GM12878 (cell line): ENCODE measurements around the gene CEP76. TPM values are rescaled to one million over a fixed set of nuclear protein-coding genes. Genes with fewer than 3 reads are reported as not detected.

Experiments used
- ATAC-seq: fragments of 200-7000 bp; cut with Tn5 transposase; 3 replicates; pipeline ENCODE4 v1.9.1; 2020; ENCODE audit warnings: mild to moderate bottlenecking, moderate library complexity
- BruUV-seq: library from RNA; stranded (reverse); fragments of 400-500 nt; replicated peaks from 2 replicates; lab custom pipeline; 2021; lab: Mats Ljungman, UMichigan
- CTCF ChIA-PET: fragments of 300-600 bp; sonication (Branson Sonifier 250); formaldehyde crosslinking; extraction: SDS; loops from one replicate; lab custom pipeline; 2021; ENCODE audit warnings: inconsistent platforms; lab: Yijun Ruan, JAX
- POLR2A ChIA-PET: fragments of 350-600 bp; formaldehyde crosslinking; extraction: SDS; loops from one replicate; lab custom pipeline; 2021; ENCODE audit warnings: inconsistent platforms; lab: Charles Lee
- RAD21 ChIA-PET: fragments of 300-600 bp; sonication (Branson Sonifier 250); formaldehyde crosslinking; loops from one replicate; lab custom pipeline; 2023; ENCODE audit warnings: antibody characterized with exemption; ENCODE audit not compliant: unreplicated experiment; lab: Charles Lee
- SMC1A ChIA-PET: fragments of 300-600 bp; sonication (Branson Sonifier 250); formaldehyde crosslinking; loops from one replicate; lab custom pipeline; 2023; ENCODE audit not compliant: unreplicated experiment, uncharacterized antibody; lab: Charles Lee
- DNase-seq: peaks from one replicate; pipeline ENCODE4 v3.0.0-alpha.2; 2011; ENCODE audit warnings: low read depth, low spot score
- FAIRE-seq: peaks from 3 replicates; lab custom pipeline; 2011; peaks lifted over from hg19 to GRCh38; lab: Jason Lieb, UNC
- H2AFZ ChIP-seq: 2 replicates; pipeline ENCODE4 v1.6.0; 2011; ENCODE audit warnings: low read depth, low read length, control low read depth; ENCODE audit not compliant: control insufficient read depth
- H3K27ac ChIP-seq: 2 replicates; pipeline ENCODE4 v1.5.1; 2011; ENCODE audit warnings: control low read depth; ENCODE audit not compliant: control insufficient read depth, insufficient read depth
- H3K27me3 ChIP-seq, 2 experiments: replicated peaks in 1 of 2; 2 replicates each; pipeline versions ENCODE4 v1.6.0 to v1.6.1; 2011; ENCODE audit warnings: low read length in 1 of 2; ENCODE audit not compliant: control insufficient read depth in 2 of 2, insufficient read depth in 2 of 2
- H3K36me3 ChIP-seq, 2 experiments: 2 replicates each; pipeline ENCODE4 v1.5.1; 2011; ENCODE audit warnings: low read length in 1 of 2; ENCODE audit not compliant: control insufficient read depth in 2 of 2, insufficient read depth in 2 of 2
- H3K4me1 ChIP-seq: 2 replicates; pipeline ENCODE4 v1.6.1; 2011; ENCODE audit warnings: mild to moderate bottlenecking, low read length, moderate library complexity, mixed read lengths; ENCODE audit not compliant: control insufficient read depth, insufficient read depth
- H3K4me2 ChIP-seq: 2 replicates; pipeline ENCODE4 v1.6.0; 2011; ENCODE audit warnings: control low read depth; ENCODE audit not compliant: control insufficient read depth, insufficient read depth
- H3K4me3 ChIP-seq: fragments of 200-600 bp; sonication (generic); 2 replicates; pipeline ENCODE4 v1.5.1; 2016
- H3K79me2 ChIP-seq: 2 replicates; pipeline ENCODE4 v1.6.0; 2011; ENCODE audit warnings: low read length; ENCODE audit not compliant: control insufficient read depth, insufficient read depth
- H3K9ac ChIP-seq: 2 replicates; pipeline ENCODE4 v1.8.0; 2011; ENCODE audit warnings: low read length, control low read depth, mixed read lengths; ENCODE audit not compliant: control insufficient read depth, insufficient read depth
- H3K9me3 ChIP-seq: replicated peaks from 3 replicates; pipeline ENCODE4 v1.5.1; 2011; ENCODE audit warnings: mild to moderate bottlenecking, low read length; ENCODE audit not compliant: control insufficient read depth, insufficient read depth
- H4K20me1 ChIP-seq: 2 replicates; pipeline ENCODE4 v1.6.0; 2011; ENCODE audit not compliant: control insufficient read depth, insufficient read depth
- BRCA1 ChIP-seq: IDR thresholded peaks from 2 replicates; pipeline ENCODE4 v1.6.1; 2011; ENCODE audit warnings: low read depth, low read length, improper control_type of control experiment
- CHD4 ChIP-seq: fragments of 200-600 bp; sonication (generic); IDR thresholded peaks from 2 replicates; pipeline ENCODE4 v1.6.1; 2016; ENCODE audit warnings: mild to moderate bottlenecking
- EP300 ChIP-seq, 2 experiments: fragments of 150-350 bp in 1 of 2; IDR thresholded peaks; 2 replicates each; pipeline ENCODE4 v1.6.1; 2011 to 2012; ENCODE audit warnings: low read depth in 2 of 2, low read length in 2 of 2, borderline replicate concordance in 1 of 2, improper control_type of control experiment in 1 of 2, inconsistent platforms in 1 of 2; ENCODE audit not compliant: control insufficient read depth in 1 of 2
- IRF4 ChIP-seq: IDR thresholded peaks from 2 replicates; pipeline ENCODE4 v1.6.1; 2011; ENCODE audit warnings: low read depth, low read length
- NBN ChIP-seq: fragments of 450-650 bp; IDR thresholded peaks from 2 replicates; pipeline ENCODE4 v1.6.1; 2016
- NFIC ChIP-seq: IDR thresholded peaks from 2 replicates; pipeline ENCODE4 v1.6.1; 2012; ENCODE audit warnings: low read depth, mild to moderate bottlenecking, inconsistent platforms, low read length, moderate library complexity
- NR2F1 ChIP-seq: fragments of 450-650 bp; conservative IDR thresholded peaks from 2 replicates; pipeline ENCODE4 v1.6.1; 2017; ENCODE audit warnings: mild to moderate bottlenecking
- PAX8 ChIP-seq: fragments of 450-650 bp; IDR thresholded peaks from 2 replicates; pipeline ENCODE4 v1.6.1; 2017; ENCODE audit warnings: mild to moderate bottlenecking, moderate library complexity
- RAD51 ChIP-seq: fragments of 450-650 bp; IDR thresholded peaks from 2 replicates; pipeline ENCODE4 v1.6.1; 2016; ENCODE audit warnings: moderate library complexity, mild to moderate bottlenecking, inconsistent platforms
- RELA ChIP-seq: fragments of 450-650 bp; IDR thresholded peaks from 2 replicates; pipeline ENCODE4 v1.8.0; 2014; ENCODE audit warnings: borderline replicate concordance; ENCODE audit not compliant: partially characterized antibody
- SIN3A ChIP-seq: IDR thresholded peaks from 2 replicates; pipeline ENCODE4 v1.6.1; 2012; ENCODE audit warnings: low read depth, low read length, improper control_type of control experiment
- USF1 ChIP-seq: IDR thresholded peaks from 2 replicates; pipeline ENCODE4 v1.6.1; 2011; ENCODE audit warnings: borderline replicate concordance, low read depth, mild to moderate bottlenecking, moderate library complexity, mixed read lengths, low read length; ENCODE audit not compliant: insufficient read depth; ENCODE audit errors: extremely low read length
- YBX1 ChIP-seq: fragments of 450-650 bp; IDR thresholded peaks from 2 replicates; pipeline ENCODE4 v1.6.1; 2016; ENCODE audit warnings: antibody characterized with exemption
- ZBTB40 ChIP-seq: fragments of 450-650 bp; IDR thresholded peaks from 2 replicates; pipeline ENCODE4 v1.6.1; 2016; ENCODE audit warnings: mild to moderate bottlenecking, moderate library complexity, borderline replicate concordance
- ZSCAN29 ChIP-seq: fragments of 450-650 bp; IDR thresholded peaks from 2 replicates; pipeline ENCODE4 v1.6.1; 2017; ENCODE audit warnings: mild to moderate bottlenecking, moderate library complexity
- WGBS: methylation state at CpG from one replicate; pipeline ENCODE4 v1.1.6; 2016; ENCODE audit warnings: low lambda C conversion rate; ENCODE audit not compliant: insufficient replicate concordance, insufficient coverage; ENCODE audit errors: missing lambda C conversion rate; 5-methylcytosine and 5-hydroxymethylcytosine counted together
- in situ Hi-C: fragments of 300-500 bp; cut with MboI; formaldehyde crosslinking; loops from 9 replicates; pipeline ENCODE4 v1.14.3; 2018; ENCODE audit warnings: mixed read lengths
- intact Hi-C: fragments of 100-400 bp; cut with micrococcal nuclease; formaldehyde crosslinking; loops from one replicate; pipeline ENCODE4 v1.14.2; 2022; ENCODE audit not compliant: unreplicated experiment
- polyA plus RNA-seq, 11 experiments: library from polyadenylated mRNA; depleted of rRNA in 4 of 11; unstranded in 6 of 11; stranded (reverse) in 5 of 11; fragments of >200 nt; fragmentation: Nextera tagmentation in 4 of 11; fragmentation: Illumina TruSeq in 1 of 11; extraction: Ambion mirVana in 4 of 11; extraction: Trizol in 1 of 11; gene quantifications; 1 replicate in 1 of 11; 2 replicates in 10 of 11; pipeline versions ENCODE4 v1.2.1 to v1.2.3, GENCODE V29; 2011 to 2016; ENCODE audit warnings: inconsistent platforms in 2 of 11, missing spikeins in 2 of 11, low read depth in 1 of 11
- total RNA-seq, 4 experiments: library from RNA; depleted of rRNA in 3 of 4; stranded (reverse); fragments of >200 nt in 3 of 4; fragmentation: Illumina TruSeq in 1 of 4; extraction: Trizol in 1 of 4; gene quantifications; 2 replicates each; pipeline versions ENCODE4 v1.2.1 to v1.2.3, GENCODE V29; 2013 to 2021
- TF ChIP-seq, protein P1 (sequence below): fragments of 450-650 bp; IDR thresholded peaks from 2 replicates; pipeline ENCODE4 v1.6.1; 2017; ENCODE audit warnings: mild to moderate bottlenecking, low read depth, inconsistent platforms; ENCODE audit not compliant: poor library complexity, severe bottlenecking

Gene CEP76
- total and polyA plus RNA-seq, 10 of the 15 experiments (the other 5 are each of a cell fraction or from before 2014, with no cell fraction given) = 3.9 to 14.9 (median 13.2) TPM

DNA sequence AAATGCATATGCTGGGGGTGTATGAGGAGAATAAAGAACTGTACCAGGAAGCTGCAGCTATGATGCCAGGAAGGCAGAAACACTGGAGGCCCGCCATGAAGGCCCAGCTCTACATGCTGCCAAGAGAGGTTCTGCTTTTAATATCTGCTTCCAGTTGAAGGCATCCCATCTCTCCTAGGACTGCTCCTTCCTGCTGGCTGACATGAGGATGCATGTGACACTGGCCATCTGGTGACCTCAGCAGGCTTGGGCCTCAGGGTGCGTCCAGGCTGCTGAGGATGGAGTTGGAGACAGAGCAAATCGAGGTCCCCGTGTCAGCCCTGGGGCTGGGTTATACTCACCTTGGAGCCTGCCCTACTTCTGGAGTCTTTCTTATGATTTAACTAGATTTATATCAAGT lies 49.4 kb upstream of the CEP76 start (continued):
- TF ChIP-seq USF1 (no peak), BRCA1 (no peak)
- TF ChIP-seq, all 136 proteins: peak for 0

GRCh38 chr18:12751503-12751884 lies 49.0 kb upstream of the CEP76 start:
- in situ Hi-C loops = no loop called here
- Histone ChIP-seq H3K27ac (no peak overlapping the region), H3K4me1 (peaks cover 10% of the 10 kb centered on the region), H2AFZ (no peak overlapping the region), H3K36me3 (no peaks in the 10 kb centered on the region), H3K4me3 (no peak overlapping the region), H3K27me3 (no peaks in the 10 kb centered on the region), H3K9me3 (no peaks in the 10 kb centered on the region), H3K4me2 (no peak overlapping the region), H4K20me1 (no peaks in the 10 kb centered on the region), H3K9ac (no peak overlapping the region), H3K79me2 (no peaks in the 10 kb centered on the region)
- BruUV-seq = no TSS peak
- RAD21 ChIA-PET = no interaction called here
- POLR2A ChIA-PET = no interaction called here
- intact Hi-C loops = no loop called here
- WGBS = 84% methylated on average over 5 of the region's 5 CpGs
- CTCF ChIA-PET = interaction anchor here (1.1 kb wide), 1 partner anchor 14 kb away, joined by 4 read pairs; no protein-coding TSS in a partner anchor
- DNase-seq (no peak), ATAC-seq (no peak), FAIRE-seq (no peak)
- SMC1A ChIA-PET = interaction anchor here (1.6 to 2.3 kb wide), 2 partner anchors 10 to 142 kb away, joined by 4 to 6 read pairs; no protein-coding TSS in a partner anchor
- no peak for TF ChIP-seq NR2F1
- TF ChIP-seq RELA = no peak
- no peak for TF ChIP-seq YBX1
- no peak for TF ChIP-seq EP300 (IDR thresholded peaks at IDR 0.05; ENCODE audit: borderline replicate concordance in 1 of 2, control insufficient read depth in 1 of 2, low read depth in 2 of 2, low read length in 2 of 2)
- TF ChIP-seq, protein P1, sequence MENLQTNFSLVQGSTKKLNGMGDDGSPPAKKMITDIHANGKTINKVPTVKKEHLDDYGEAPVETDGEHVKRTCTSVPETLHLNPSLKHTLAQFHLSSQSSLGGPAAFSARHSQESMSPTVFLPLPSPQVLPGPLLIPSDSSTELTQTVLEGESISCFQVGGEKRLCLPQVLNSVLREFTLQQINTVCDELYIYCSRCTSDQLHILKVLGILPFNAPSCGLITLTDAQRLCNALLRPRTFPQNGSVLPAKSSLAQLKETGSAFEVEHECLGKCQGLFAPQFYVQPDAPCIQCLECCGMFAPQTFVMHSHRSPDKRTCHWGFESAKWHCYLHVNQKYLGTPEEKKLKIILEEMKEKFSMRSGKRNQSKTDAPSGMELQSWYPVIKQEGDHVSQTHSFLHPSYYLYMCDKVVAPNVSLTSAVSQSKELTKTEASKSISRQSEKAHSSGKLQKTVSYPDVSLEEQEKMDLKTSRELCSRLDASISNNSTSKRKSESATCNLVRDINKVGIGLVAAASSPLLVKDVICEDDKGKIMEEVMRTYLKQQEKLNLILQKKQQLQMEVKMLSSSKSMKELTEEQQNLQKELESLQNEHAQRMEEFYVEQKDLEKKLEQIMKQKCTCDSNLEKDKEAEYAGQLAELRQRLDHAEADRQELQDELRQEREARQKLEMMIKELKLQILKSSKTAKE = no peak
- TF ChIP-seq RAD51 = no peak
- TF ChIP-seq NBN = no peak
- TF ChIP-seq NFIC = no peak
- TF ChIP-seq ZSCAN29 = no peak
- no peak for TF ChIP-seq CHD4
- TF ChIP-seq SIN3A = no peak
- TF ChIP-seq ZBTB40 = no peak
- TF ChIP-seq IRF4 = no peak
- no peak for TF ChIP-seq PAX8
